Thoracic aorta (tissue), 2 donors: ENCODE measurements around the gene ZNF662. TPM values are rescaled to one million over a fixed set of nuclear protein-coding genes. Genes with fewer than 3 reads are reported as not detected.

Source experiments
- ATAC-seq: fragments of 150-250 bp; one replicate; pipeline ENCODE4 v1.8.0; 2017; ENCODE audit warnings: low read depth; ENCODE audit not compliant: insufficient number of reproducible peaks, low FRiP score
- DNase-seq: peaks from one replicate; pipeline ENCODE4 v3.0.0-alpha.2; 2020; ENCODE audit warnings: low spot score
- H3K27ac ChIP-seq, 2 donors: fragments of 200-600 bp; sonication (generic); 1 replicate in 1 of 2; 2 replicates in 1 of 2; pipeline ENCODE4 v1.5.1; 2016; ENCODE audit warnings: mild to moderate bottlenecking in 2 of 2, moderate library complexity in 2 of 2
- H3K27me3 ChIP-seq: fragments of 200-600 bp; sonication (generic); replicated peaks from 2 replicates; pipeline ENCODE4 v1.6.0; 2016; ENCODE audit warnings: mild to moderate bottlenecking; ENCODE audit not compliant: insufficient read depth
- H3K36me3 ChIP-seq: fragments of 200-600 bp; sonication (generic); one replicate; pipeline ENCODE4 v1.5.1; 2016
- H3K4me1 ChIP-seq, 2 donors: fragments of 200-600 bp; sonication (generic); 1 replicate in 1 of 2; 2 replicates in 1 of 2; pipeline versions ENCODE4 v1.5.1 to v1.6.0; 2016; ENCODE audit warnings: low read depth in 2 of 2, mild to moderate bottlenecking in 1 of 2; ENCODE audit not compliant: control insufficient read depth in 1 of 2
- H3K4me3 ChIP-seq: fragments of 200-600 bp; sonication (generic); 2 replicates; pipeline ENCODE4 v1.5.1; 2016; ENCODE audit warnings: mild to moderate bottlenecking
- H3K9me3 ChIP-seq: fragments of 200-600 bp; sonication (generic); 2 replicates; pipeline ENCODE4 v1.5.1; 2016
- total RNA-seq, 2 donors: library from RNA; depleted of rRNA; stranded (reverse); fragments of >200 nt; gene quantifications; one replicate each; pipeline versions ENCODE4 v1.1.0 to v1.2.3, GENCODE V29; 2016
- TF ChIP-seq, protein P1 (sequence below): fragments of 200-600 bp; sonication (generic); IDR thresholded peaks from one replicate; pipeline ENCODE4 v1.5.1; 2019; ENCODE audit warnings: antibody characterized with exemption

Gene ZNF662
- 10 to 100 TPM in 1 of 2 donors, 1 to 10 TPM in 1; 8.9 to 12.6 TPM for total RNA-seq

DNA sequence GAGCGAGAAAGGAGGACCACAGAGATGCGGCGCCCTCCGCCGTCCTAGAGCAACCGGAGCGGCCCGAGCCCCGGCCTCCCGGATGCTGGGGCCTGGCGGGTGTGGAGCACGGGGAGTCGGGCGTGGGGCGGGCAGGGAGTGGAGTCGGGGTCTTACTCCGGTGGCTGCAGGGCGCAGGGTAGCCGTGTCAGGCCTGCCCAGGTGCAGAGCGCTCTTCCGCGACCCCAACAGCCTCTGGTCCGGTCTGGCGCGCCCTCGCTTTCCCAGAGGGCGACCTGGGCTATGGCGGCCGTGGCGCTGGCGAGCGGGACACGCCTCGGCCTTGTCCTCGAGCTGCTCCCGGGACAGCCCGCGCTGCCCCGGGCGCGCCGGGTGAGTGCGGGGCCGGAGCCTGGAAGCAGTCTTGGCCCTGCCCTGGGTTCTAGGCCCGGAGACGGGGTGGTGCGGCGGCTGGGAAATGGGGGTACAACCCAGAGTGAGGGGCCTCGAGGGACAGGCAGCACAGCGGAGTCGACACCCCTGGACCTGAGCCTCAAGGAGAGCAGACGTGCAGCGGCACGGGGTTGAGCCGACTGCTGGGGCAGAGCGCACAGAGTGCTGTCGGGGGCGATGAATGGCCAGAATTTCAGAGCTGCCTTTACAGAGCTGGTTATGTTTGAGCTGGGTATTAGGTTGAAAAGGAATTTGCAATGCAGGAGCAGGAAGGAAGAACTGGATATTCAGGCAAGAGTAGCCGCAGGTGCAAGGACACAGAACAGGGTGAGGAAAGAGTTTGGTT lies at the start of gene ZNF662:
Gene ZNF662, plus strand, starts transcription at position 73 of the 778 bp plus-strand sequence. CDS start 1,973 bp downstream, outside the sequence.
- H3K36me3 ChIP-seq = peaks cover 12% of the 10 kb centered on the region
- ATAC-seq (peak; percentile 81), DNase-seq (no peak)
- no peaks in the 10 kb centered on the region for H3K27me3 ChIP-seq
- TF ChIP-seq, protein P1, sequence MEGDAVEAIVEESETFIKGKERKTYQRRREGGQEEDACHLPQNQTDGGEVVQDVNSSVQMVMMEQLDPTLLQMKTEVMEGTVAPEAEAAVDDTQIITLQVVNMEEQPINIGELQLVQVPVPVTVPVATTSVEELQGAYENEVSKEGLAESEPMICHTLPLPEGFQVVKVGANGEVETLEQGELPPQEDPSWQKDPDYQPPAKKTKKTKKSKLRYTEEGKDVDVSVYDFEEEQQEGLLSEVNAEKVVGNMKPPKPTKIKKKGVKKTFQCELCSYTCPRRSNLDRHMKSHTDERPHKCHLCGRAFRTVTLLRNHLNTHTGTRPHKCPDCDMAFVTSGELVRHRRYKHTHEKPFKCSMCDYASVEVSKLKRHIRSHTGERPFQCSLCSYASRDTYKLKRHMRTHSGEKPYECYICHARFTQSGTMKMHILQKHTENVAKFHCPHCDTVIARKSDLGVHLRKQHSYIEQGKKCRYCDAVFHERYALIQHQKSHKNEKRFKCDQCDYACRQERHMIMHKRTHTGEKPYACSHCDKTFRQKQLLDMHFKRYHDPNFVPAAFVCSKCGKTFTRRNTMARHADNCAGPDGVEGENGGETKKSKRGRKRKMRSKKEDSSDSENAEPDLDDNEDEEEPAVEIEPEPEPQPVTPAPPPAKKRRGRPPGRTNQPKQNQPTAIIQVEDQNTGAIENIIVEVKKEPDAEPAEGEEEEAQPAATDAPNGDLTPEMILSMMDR = no peak
- peaks cover 6 to 17% of the 10 kb centered on the region in 2 donors for H3K4me1 ChIP-seq
- peak within 1 kb of the TSS; percentile 37 to 40 for H3K27ac ChIP-seq
- H3K4me3 ChIP-seq = peak within 1 kb of the TSS; percentile 90
- no peaks in the 10 kb centered on the region for H3K9me3 ChIP-seq

DNA sequence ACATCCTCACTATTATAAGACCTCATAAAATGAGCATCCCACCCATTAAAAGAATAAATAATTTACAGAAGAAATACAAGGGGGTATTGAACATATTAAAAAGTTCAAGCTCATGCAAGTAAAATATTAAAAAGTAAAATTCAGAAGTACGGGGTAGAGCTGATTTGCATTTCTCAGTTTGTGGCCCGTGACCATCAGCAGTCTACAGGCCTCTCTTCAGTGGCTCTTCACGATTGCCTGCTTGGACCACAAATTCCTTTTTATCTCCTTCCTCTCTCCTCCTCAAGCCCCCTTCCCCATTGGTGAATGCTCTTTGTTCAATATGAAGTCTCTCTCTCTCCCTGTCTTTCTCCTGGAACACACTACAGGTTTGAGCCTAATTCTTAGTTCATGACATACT lies 49.4 kb upstream of the ZNF662 start:
- Histone ChIP-seq H3K9me3 (no peaks in the 10 kb centered on the region), H3K4me3 (no peak overlapping the region), H3K27me3 (no peaks in the 10 kb centered on the region), H3K4me1 (peaks cover 17 to 20% of the 10 kb centered on the region in 2 donors), H3K36me3 (no peaks in the 10 kb centered on the region), H3K27ac (no peak overlapping the region)
- TF ChIP-seq, protein P1 = no peak
- DNase-seq (no peak), ATAC-seq (no peak)

DNA sequence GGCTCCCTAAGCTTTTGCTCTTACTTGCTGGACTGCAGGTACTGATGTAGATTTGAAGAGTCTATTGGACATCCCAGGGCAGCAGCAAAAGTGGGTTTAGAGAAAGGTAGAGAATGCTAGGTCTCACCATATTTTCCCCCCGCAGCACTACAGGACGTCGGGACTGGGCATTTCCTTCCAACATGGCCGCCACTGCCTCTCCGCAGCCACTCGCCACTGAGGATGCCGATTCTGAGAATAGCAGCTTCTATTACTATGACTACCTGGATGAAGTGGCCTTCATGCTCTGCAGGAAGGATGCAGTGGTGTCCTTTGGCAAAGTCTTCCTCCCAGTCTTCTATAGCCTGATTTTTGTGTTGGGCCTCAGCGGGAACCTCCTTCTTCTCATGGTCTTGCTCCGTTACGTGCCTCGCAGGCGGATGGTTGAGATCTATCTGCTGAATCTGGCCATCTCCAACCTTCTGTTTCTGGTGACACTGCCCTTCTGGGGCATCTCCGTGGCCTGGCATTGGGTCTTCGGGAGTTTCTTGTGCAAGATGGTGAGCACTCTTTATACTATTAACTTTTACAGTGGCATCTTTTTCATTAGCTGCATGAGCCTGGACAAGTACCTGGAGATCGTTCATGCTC lies 41.5 kb upstream of the ZNF662 start:
- H3K36me3 ChIP-seq = no peaks in the 10 kb centered on the region
- H3K27ac ChIP-seq = no peak overlapping the region
- TF ChIP-seq, protein P1 = no peak
- no peak for ATAC-seq
- H3K27me3 ChIP-seq = no peaks in the 10 kb centered on the region
- no peaks in the 10 kb centered on the region for H3K9me3 ChIP-seq
- no peak for DNase-seq
- no peak overlapping the region for H3K4me3 ChIP-seq
- no peaks in the 10 kb centered on the region for H3K4me1 ChIP-seq

GRCh38 chr3:42865256-42865655 lies 40.7 kb upstream of the ZNF662 start:
- no peaks in the 10 kb centered on the region for H3K36me3 ChIP-seq
- no peaks in the 10 kb centered on the region for H3K27me3 ChIP-seq
- no peak for DNase-seq
- H3K4me1 ChIP-seq = no peaks in the 10 kb centered on the region
- H3K27ac ChIP-seq = no peak overlapping the region
- no peak overlapping the region for H3K4me3 ChIP-seq
- TF ChIP-seq, protein P1 = no peak
- no peaks in the 10 kb centered on the region for H3K9me3 ChIP-seq
- ATAC-seq = no peak

DNA sequence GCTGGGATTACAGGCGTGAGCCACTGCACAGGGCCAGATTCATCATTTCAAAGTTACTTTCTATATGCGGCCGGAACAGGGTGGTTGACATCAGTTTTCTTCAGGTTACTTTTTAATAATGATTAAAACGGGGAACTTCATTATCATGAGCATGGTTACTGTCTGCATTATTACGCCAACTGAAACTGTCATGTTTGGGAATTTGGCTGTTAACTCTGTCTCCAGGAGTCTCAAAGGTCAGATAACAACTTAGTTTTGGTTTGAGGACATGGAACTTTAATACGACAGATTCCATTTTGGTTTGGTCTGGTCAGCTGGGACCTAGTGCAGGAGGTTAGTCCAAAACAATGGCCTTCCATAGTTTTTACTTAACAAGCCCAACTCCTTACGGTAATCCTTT lies 38.8 kb upstream of the ZNF662 start:
- Histone ChIP-seq H3K27me3 (no peaks in the 10 kb centered on the region), H3K9me3 (no peaks in the 10 kb centered on the region), H3K4me1 (peaks cover 0 to 4% of the 10 kb centered on the region in 2 donors), H3K27ac (no peak overlapping the region), H3K36me3 (no peaks in the 10 kb centered on the region), H3K4me3 (no peak overlapping the region)
- TF ChIP-seq, protein P1 = no peak
- DNase-seq (no peak), ATAC-seq (no peak)
